Activated T-cell treated with anti-CD3 and anti-CD28 coated beads for 24 hours (primary cell): ENCODE results near the gene ASB6.

Experiments
- DNase-seq: peaks from one replicate; pipeline ENCODE4 v3.0.0-alpha.2; 2020; ENCODE audit warnings: low read depth

The ASB6 gene

GRCh38 chr9:129641750-129642585 is at the start of gene ASB6:
Gene ASB6, minus strand, starts transcription at chr9:129642151. Its CDS starts 152 bp downstream, at chr9:129641999.
- peak; percentile 91 for DNase-seq

- no peak for DNase-seq
Observed at GRCh38 chr9:129688285-129689043, 46.5 kb upstream of the ASB6 start.

- DNase-seq, result no peak
Observed at GRCh38 chr9:129687391-129687790, 45.4 kb upstream of the ASB6 start.

GRCh38 chr9:129686736-129687135 is 44.8 kb upstream of the ASB6 start:
- DNase-seq, result no peak

GRCh38 chr9:129685933-129686259 is 43.9 kb upstream of the ASB6 start:
- no peak for DNase-seq

- DNase-seq, result no peak
Observed at GRCh38 chr9:129685220-129685932, 43.4 kb upstream of the ASB6 start.

- DNase-seq, result no peak
Observed at GRCh38 chr9:129682381-129682780, 40.4 kb upstream of the ASB6 start.

GRCh38 chr9:129681924-129682323 is 40.0 kb upstream of the ASB6 start:
- no peak for DNase-seq

GRCh38 chr9:129679537-129679936 is 37.6 kb upstream of the ASB6 start:
- no peak for DNase-seq

- DNase-seq, result no peak
Observed at GRCh38 chr9:129678844-129679243, 36.9 kb upstream of the ASB6 start.

GRCh38 chr9:129677456-129677855 is 35.5 kb upstream of the ASB6 start:
- no peak for DNase-seq

GRCh38 chr9:129676975-129677374 is 35.0 kb upstream of the ASB6 start:
- DNase-seq, result no peak

- no peak for DNase-seq
Observed at GRCh38 chr9:129676287-129676686, 34.3 kb upstream of the ASB6 start.

GRCh38 chr9:129675620-129676019 is 33.7 kb upstream of the ASB6 start:
- no peak for DNase-seq

GRCh38 chr9:129674229-129674628 is 32.3 kb upstream of the ASB6 start:
- no peak for DNase-seq

- DNase-seq, result no peak
Observed at GRCh38 chr9:129673602-129674001, 31.7 kb upstream of the ASB6 start.

- DNase-seq, result no peak
Observed at GRCh38 chr9:129672702-129673101, 30.8 kb upstream of the ASB6 start.

GRCh38 chr9:129671519-129671918 is 29.6 kb upstream of the ASB6 start:
- no peak for DNase-seq

GRCh38 chr9:129671065-129671464 is 29.1 kb upstream of the ASB6 start:
- DNase-seq, result no peak

- no peak for DNase-seq
Observed at GRCh38 chr9:129669946-129670345, 28.0 kb upstream of the ASB6 start.

- no peak for DNase-seq
Observed at GRCh38 chr9:129669141-129669718, 27.3 kb upstream of the ASB6 start.

GRCh38 chr9:129667850-129668249 is 25.9 kb upstream of the ASB6 start:
- DNase-seq, result no peak
